Gastrocnemius medialis (tissue), 4 donors: ENCODE measurements around the gene CRYM. TPM values are rescaled to one million over a fixed set of nuclear protein-coding genes. Genes with fewer than 3 reads are reported as not detected.
A peak's percentile ranks its signal among the peaks of the same experiment; 100 is the strongest.

ENCODE experiments used
- ATAC-seq, 2 donors: fragments of 150-250 bp; one replicate each; pipeline ENCODE4 v1.9.1; 2016
- DNase-seq, 2 donors: peaks; one replicate each; pipeline ENCODE4 v3.0.0-alpha.2; 2019
- H3K27ac ChIP-seq, 4 donors: fragments of 200-600 bp; sonication (generic); 1 replicate in 1 of 4; 2 replicates in 3 of 4; pipeline ENCODE4 v1.5.1; 2016 to 2018; ENCODE audit warnings: mild to moderate bottlenecking in 2 of 4, moderate library complexity in 1 of 4
- H3K27me3 ChIP-seq, 3 donors: fragments of 200-600 bp; sonication (generic) in 2 of 3; 1 replicate in 1 of 3; 2 replicates in 2 of 3; pipeline versions ENCODE4 v1.5.1 to v1.6.0; 2016 to 2019; ENCODE audit warnings: mild to moderate bottlenecking in 1 of 3, moderate library complexity in 1 of 3
- H3K36me3 ChIP-seq, 2 donors: fragments of 200-600 bp; sonication (generic) in 1 of 2; one replicate each; pipeline ENCODE4 v1.5.1; 2017 to 2018
- H3K4me1 ChIP-seq, 2 donors: fragments of 200-600 bp; sonication (generic) in 1 of 2; one replicate each; pipeline ENCODE4 v1.5.1; 2016 to 2017; ENCODE audit warnings: mild to moderate bottlenecking in 2 of 2
- H3K4me3 ChIP-seq, 4 donors: fragments of 200-600 bp; sonication (generic) in 3 of 4; 1 replicate in 1 of 4; 2 replicates in 3 of 4; pipeline ENCODE4 v1.5.1; 2016 to 2019; ENCODE audit warnings: mild to moderate bottlenecking in 2 of 4
- H3K9me3 ChIP-seq, 3 donors: fragments of 200-600 bp; sonication (generic) in 2 of 3; 1 replicate in 1 of 3; 2 replicates in 2 of 3; pipeline ENCODE4 v1.5.1; 2016 to 2019
- CTCF ChIP-seq, 5 experiments: fragments of 450-650 bp in 3 of 5; fragments of 200-600 bp in 2 of 5; sonication (generic) in 2 of 5; IDR thresholded peaks in 4 of 5; conservative IDR thresholded peaks in 1 of 5; 1 replicate in 4 of 5; 2 replicates in 1 of 5; pipeline ENCODE4 v1.5.1; 2016 to 2019; ENCODE audit warnings: antibody characterized with exemption in 5 of 5, mild to moderate bottlenecking in 3 of 5, moderate library complexity in 3 of 5
- POLR2A ChIP-seq, 2 donors: fragments of 450-650 bp; IDR thresholded peaks; one replicate each; pipeline ENCODE4 v1.6.1; 2017; ENCODE audit warnings: antibody characterized with exemption in 2 of 2, mild to moderate bottlenecking in 2 of 2, moderate library complexity in 2 of 2
- in situ Hi-C, 4 donors: fragments of 200-750 bp; cut with MboI; loops; one replicate each; pipeline versions ENCODE4 v1.15.0 to v1.8.0; 2017; ENCODE audit warnings: low sequenced_read_pairs in 4 of 4
- intact Hi-C: fragments of 100-400 bp; cut with DNase I; formaldehyde crosslinking; loops from one replicate; pipeline ENCODE4 v1.15.1; 2023; ENCODE audit warnings: low total_unique reads
- total RNA-seq, 4 donors: library from RNA; depleted of rRNA; stranded (reverse); fragments of >200 nt; gene quantifications; one replicate each; pipeline versions ENCODE4 v1.1.0 to v1.2.3, GENCODE V29; 2016

The CRYM gene
- total RNA-seq, 4 donors from 2014 or later = not detected

- H3K4me1 ChIP-seq = no peaks in the 10 kb centered on the region
- no peaks in the 10 kb centered on the region for H3K36me3 ChIP-seq
- no peak for ATAC-seq
- intact Hi-C loops = no loop called here
- H3K27me3 ChIP-seq = peaks cover 5 to 8% (median 6%) of the 10 kb centered on the region in 3 donors
- DNase-seq = no peak
- TF ChIP-seq CTCF (IDR thresholded peaks at IDR 0.05 in 4 of 5, conservative IDR thresholded peaks at IDR 0.05 in 1 of 5) (no peak), POLR2A (IDR thresholded peaks at IDR 0.05) (no peak)
- no peak overlapping the region for H3K27ac ChIP-seq
- in situ Hi-C loops = no loop called here
- no peak overlapping the region for H3K4me3 ChIP-seq
- no peaks in the 10 kb centered on the region for H3K9me3 ChIP-seq
These were observed 5.8 kb downstream of the CRYM start for GRCh38 chr16:21272253-21272652.

- Histone ChIP-seq H3K36me3 (no peaks in the 10 kb centered on the region), H3K4me3 (no peak overlapping the region), H3K27ac (no peak overlapping the region), H3K4me1 (peaks cover 0 to 7% of the 10 kb centered on the region in 2 donors), H3K27me3 (no peaks in the 10 kb centered on the region), H3K9me3 (no peaks in the 10 kb centered on the region)
- no peak for ATAC-seq
- intact Hi-C loops = no loop called here
- in situ Hi-C loops = no loop called here
- no peak for DNase-seq
- no peak for TF ChIP-seq POLR2A (IDR thresholded peaks at IDR 0.05)
- no peak for TF ChIP-seq CTCF (IDR thresholded peaks at IDR 0.05 in 4 of 5, conservative IDR thresholded peaks at IDR 0.05 in 1 of 5)
These were observed 9.9 kb downstream of the CRYM start for GRCh38 chr16:21268236-21268635.

GRCh38 chr16:21267298-21267697 lies 10.8 kb downstream of the CRYM start:
- ATAC-seq = no peak

GRCh38 chr16:21265104-21265837 lies 12.8 kb downstream of the CRYM start:
- Histone ChIP-seq H3K4me1 (peaks cover 0 to 7% of the 10 kb centered on the region in 2 donors), H3K27me3 (no peaks in the 10 kb centered on the region), H3K36me3 (no peaks in the 10 kb centered on the region), H3K27ac (peak overlapping the region in 1 of 4 donors; percentile 73), H3K4me3 (no peak overlapping the region), H3K9me3 (no peaks in the 10 kb centered on the region)
- intact Hi-C loops = no loop called here
- peak in 1 of 2 donors; percentile 23 for DNase-seq
- peak; percentile 45 to 71 for ATAC-seq
- in situ Hi-C loops = no loop called here
- TF ChIP-seq CTCF (IDR thresholded peaks at IDR 0.05 in 4 of 5, conservative IDR thresholded peaks at IDR 0.05 in 1 of 5) (no peak), POLR2A (IDR thresholded peaks at IDR 0.05) (no peak)

More at GRCh38 chr16:21267298-21267697, 10.8 kb downstream of the CRYM start:
- intact Hi-C loops = no loop called here
- H3K27me3 ChIP-seq = no peaks in the 10 kb centered on the region
- no peak overlapping the region for H3K4me3 ChIP-seq
- H3K27ac ChIP-seq = no peak overlapping the region
- no peak for TF ChIP-seq CTCF (IDR thresholded peaks at IDR 0.05 in 4 of 5, conservative IDR thresholded peaks at IDR 0.05 in 1 of 5)
- TF ChIP-seq POLR2A (IDR thresholded peaks at IDR 0.05) = no peak
- H3K4me1 ChIP-seq = peaks cover 0 to 7% of the 10 kb centered on the region in 2 donors
- DNase-seq = no peak
- H3K36me3 ChIP-seq = no peaks in the 10 kb centered on the region
- no peaks in the 10 kb centered on the region for H3K9me3 ChIP-seq
- in situ Hi-C loops = no loop called here
